ENCODE data around the gene GTF3C4.

GRCh38 chr9:132728497-132728896 lies 58.2 kb downstream of the GTF3C4 start:
- TF ChIP-seq CTCF (IDR thresholded peaks at IDR 0.05) (no peak), POLR2AphosphoS5 (IDR thresholded peaks at IDR 0.05) (no peak), POLR2A (IDR thresholded peaks at IDR 0.05) (no peak)
